IPS-18a (cell line): ENCODE data around the gene SKAP1.
A peak's percentile ranks its signal among the peaks of the same experiment; 100 is the strongest.
"Not testable (repeated sequence)": the region's sequence is repeated elsewhere in the genome, so short reads cannot be mapped to it uniquely, and the experiment has no call there.

ENCODE experiments used
- H3K27ac ChIP-seq: one replicate; pipeline ENCODE4 v1.5.1; 2013; ENCODE audit warnings: low read length
- H3K27me3 ChIP-seq: one replicate; pipeline ENCODE4 v1.6.1; 2013; ENCODE audit warnings: mild to moderate bottlenecking, low read length; ENCODE audit not compliant: control insufficient read depth, insufficient read depth
- H3K36me3 ChIP-seq: one replicate; pipeline ENCODE4 v1.6.1; 2013; ENCODE audit warnings: low read depth, low read length; ENCODE audit not compliant: control insufficient read depth
- H3K4me1 ChIP-seq: one replicate; pipeline ENCODE4 v1.6.1; 2013; ENCODE audit warnings: low read depth, low read length; ENCODE audit not compliant: control insufficient read depth
- H3K4me3 ChIP-seq: one replicate; pipeline ENCODE4 v1.5.1; 2013; ENCODE audit warnings: low read length
- H3K9ac ChIP-seq: one replicate; pipeline ENCODE4 v1.6.1; 2013; ENCODE audit warnings: mild to moderate bottlenecking, low read length, moderate library complexity
- H3K9me3 ChIP-seq: one replicate; pipeline ENCODE4 v1.6.1; 2013; ENCODE audit warnings: low read depth, low read length; ENCODE audit not compliant: control insufficient read depth

The SKAP1 gene

GRCh38 chr17:48209973-48210372, 220.0 kb downstream of the SKAP1 start:
- H3K9me3 ChIP-seq, result no peaks in the 10 kb centered on the region
- H3K36me3 ChIP-seq, result no peaks in the 10 kb centered on the region
- H3K27ac ChIP-seq, result no peak overlapping the region
- no peak overlapping the region for H3K9ac ChIP-seq
- H3K4me3 ChIP-seq, result no peak overlapping the region
- H3K4me1 ChIP-seq, result no peaks in the 10 kb centered on the region
- no peaks in the 10 kb centered on the region for H3K27me3 ChIP-seq

- H3K27ac ChIP-seq, result no peak overlapping the region
- H3K4me3 ChIP-seq, result no peak overlapping the region
- H3K9ac ChIP-seq, result no peak overlapping the region
- H3K4me1 ChIP-seq, result no peaks in the 10 kb centered on the region
- H3K27me3 ChIP-seq, result no peaks in the 10 kb centered on the region
- H3K9me3 ChIP-seq, result no peaks in the 10 kb centered on the region
- H3K36me3 ChIP-seq, result no peaks in the 10 kb centered on the region
These were observed 222.1 kb downstream of the SKAP1 start for GRCh38 chr17:48207776-48208544.

DNA sequence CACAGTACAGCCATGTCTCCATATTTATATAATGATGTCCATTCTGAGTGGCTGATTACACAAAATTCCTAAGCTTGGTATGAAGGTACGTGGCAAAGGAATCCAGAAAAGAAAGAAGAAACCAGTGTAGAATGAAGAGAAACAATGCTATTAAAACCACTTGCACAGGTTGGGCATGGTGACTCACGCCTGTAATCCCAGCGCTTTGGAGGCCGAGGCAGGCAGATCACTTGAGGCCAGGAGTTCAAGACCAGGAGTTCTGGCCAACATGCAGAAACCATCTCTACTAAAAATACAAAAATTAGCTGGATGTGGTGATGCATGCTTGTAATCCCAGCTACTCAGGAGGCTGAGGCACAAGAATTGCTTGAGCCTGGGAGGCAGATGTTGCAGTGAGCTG, 223.0 kb downstream of the SKAP1 start:
- not testable (repeated sequence) for H3K4me1 ChIP-seq, H3K27ac ChIP-seq, H3K9me3 ChIP-seq, H3K4me3 ChIP-seq, H3K9ac ChIP-seq, H3K36me3 ChIP-seq, H3K27me3 ChIP-seq

DNA sequence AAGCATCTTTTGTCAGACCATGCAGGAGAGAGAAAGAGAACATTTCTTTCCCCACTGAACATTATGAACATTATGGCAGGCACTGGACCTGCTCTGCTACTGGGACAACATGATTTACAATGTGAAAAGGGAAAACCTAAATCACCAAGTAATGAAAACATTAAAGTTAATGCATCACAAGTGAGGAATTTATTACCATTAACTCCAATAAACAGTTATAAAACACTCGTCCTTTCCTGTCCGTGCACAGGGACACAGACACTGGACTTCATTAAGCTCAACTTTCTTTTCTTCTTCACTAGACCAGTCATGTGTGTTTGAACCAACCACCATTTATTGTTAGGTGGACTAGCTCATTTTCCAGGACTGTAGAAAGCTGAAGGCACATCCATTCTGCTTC, 227.1 kb downstream of the SKAP1 start:
- Histone ChIP-seq H3K9ac (no peak overlapping the region), H3K4me3 (no peak overlapping the region), H3K27me3 (no peaks in the 10 kb centered on the region), H3K9me3 (no peaks in the 10 kb centered on the region), H3K4me1 (no peaks in the 10 kb centered on the region), H3K36me3 (no peaks in the 10 kb centered on the region), H3K27ac (no peak overlapping the region)

DNA sequence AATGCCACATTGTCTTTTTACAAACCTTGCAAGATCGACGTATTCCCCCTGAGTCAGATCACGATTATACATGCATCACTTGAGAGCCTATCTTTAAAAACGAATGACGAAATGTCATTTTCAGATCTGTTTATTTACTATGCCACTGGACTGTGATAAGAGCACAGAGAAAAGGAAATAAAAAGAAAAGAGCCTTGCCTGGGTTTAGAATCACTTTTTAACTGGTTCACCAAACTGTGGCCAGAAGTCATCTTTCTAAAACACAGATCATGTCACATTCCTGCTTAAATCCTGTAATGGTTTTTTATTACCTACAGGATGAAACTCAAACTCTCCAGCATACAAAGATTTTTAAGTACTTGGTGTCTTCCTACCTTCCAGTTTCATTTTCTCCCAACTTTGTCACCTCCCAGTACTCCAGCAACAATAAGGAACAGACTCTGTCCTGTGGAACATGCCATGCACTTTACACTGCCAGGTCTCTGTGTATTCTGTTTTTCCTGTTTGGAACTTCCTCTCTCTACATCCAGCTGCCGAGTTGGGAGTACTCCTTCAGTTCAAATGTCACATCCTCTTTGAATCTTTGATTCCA, 231.0 kb downstream of the SKAP1 start:
- H3K4me3 ChIP-seq, result no peak overlapping the region
- H3K36me3 ChIP-seq, result no peaks in the 10 kb centered on the region
- no peaks in the 10 kb centered on the region for H3K9me3 ChIP-seq
- no peaks in the 10 kb centered on the region for H3K27me3 ChIP-seq
- peaks cover 3% of the 10 kb centered on the region for H3K4me1 ChIP-seq
- H3K27ac ChIP-seq, result no peak overlapping the region
- H3K9ac ChIP-seq, result no peak overlapping the region

DNA sequence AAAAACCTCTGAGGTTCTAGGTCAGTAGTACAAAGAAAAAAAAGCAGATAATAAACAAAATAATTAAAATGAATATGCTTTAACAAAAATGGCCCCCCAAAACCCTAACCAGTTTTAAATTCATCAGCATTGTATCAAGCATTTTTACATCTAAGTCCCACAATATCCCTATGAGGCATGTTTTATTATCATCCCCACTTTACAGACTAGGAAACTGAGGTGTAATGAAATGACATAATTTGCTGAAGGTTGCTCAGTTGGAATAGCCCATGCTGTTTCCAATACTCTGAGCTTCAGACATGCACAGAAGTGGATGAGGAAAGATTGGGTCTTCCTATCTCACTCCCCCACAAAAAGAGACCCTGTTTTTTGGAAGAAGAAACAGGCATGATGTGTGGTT, 234.1 kb downstream of the SKAP1 start:
- Histone ChIP-seq H3K36me3 (no peaks in the 10 kb centered on the region), H3K4me1 (peaks cover 19% of the 10 kb centered on the region), H3K27me3 (peaks cover 4% of the 10 kb centered on the region), H3K4me3 (no peak overlapping the region), H3K9ac (no peak overlapping the region), H3K27ac (no peak overlapping the region), H3K9me3 (no peaks in the 10 kb centered on the region)

GRCh38 chr17:48194097-48194550, 235.9 kb downstream of the SKAP1 start:
- Histone ChIP-seq H3K9me3 (no peaks in the 10 kb centered on the region), H3K36me3 (no peaks in the 10 kb centered on the region), H3K9ac (no peak overlapping the region), H3K4me1 (peaks cover 20% of the 10 kb centered on the region), H3K27me3 (peaks cover 4% of the 10 kb centered on the region), H3K27ac (no peak overlapping the region), H3K4me3 (no peak overlapping the region)

DNA sequence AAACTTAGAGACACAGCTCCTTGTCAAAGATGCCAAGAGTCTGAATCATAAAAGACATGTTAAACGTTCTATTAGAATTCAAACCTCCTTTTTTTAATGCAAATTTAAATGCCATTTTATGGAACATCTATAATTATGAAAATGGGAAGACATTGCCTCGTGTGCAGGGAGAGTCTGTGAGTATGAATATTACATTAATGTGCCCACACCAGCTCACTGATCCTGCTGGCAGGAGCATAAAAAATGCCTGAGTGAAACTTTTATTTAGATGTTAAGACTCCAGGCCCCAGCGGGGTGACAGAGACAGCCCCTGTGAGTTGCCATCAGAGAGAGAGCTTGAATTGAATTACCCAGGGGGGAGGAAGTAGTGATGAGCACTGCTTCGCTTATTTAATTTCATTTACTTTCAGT, 237.7 kb downstream of the SKAP1 start:
- H3K9ac ChIP-seq, result no peak overlapping the region
- H3K9me3 ChIP-seq, result no peaks in the 10 kb centered on the region
- peaks cover 4% of the 10 kb centered on the region for H3K27me3 ChIP-seq
- H3K27ac ChIP-seq, result no peak overlapping the region
- H3K4me3 ChIP-seq, result peak overlapping the region; percentile 7
- H3K36me3 ChIP-seq, result no peaks in the 10 kb centered on the region
- peaks cover 20% of the 10 kb centered on the region for H3K4me1 ChIP-seq

DNA sequence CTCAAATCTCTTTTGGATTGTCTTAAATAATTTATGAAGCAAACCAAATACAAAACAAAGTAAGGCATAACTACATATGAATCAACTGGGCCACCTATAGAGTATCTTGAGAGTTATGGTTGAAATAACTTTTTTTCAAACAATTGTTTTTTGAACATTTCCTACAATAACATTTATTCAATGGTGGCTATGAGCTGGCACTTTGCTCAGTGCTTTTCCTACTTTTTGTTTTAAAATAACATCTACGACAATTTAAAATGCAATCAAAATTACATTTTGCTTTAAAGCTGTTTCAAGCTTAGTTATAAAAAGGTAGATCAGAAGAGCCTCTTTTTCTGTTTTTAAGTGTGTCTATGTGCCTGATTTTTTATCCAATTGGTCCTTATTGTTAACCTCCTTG, 238.7 kb downstream of the SKAP1 start:
- Histone ChIP-seq H3K4me1 (peaks cover 20% of the 10 kb centered on the region), H3K27me3 (peaks cover 4% of the 10 kb centered on the region), H3K4me3 (no peak overlapping the region), H3K9me3 (no peaks in the 10 kb centered on the region), H3K9ac (no peak overlapping the region), H3K27ac (no peak overlapping the region), H3K36me3 (no peaks in the 10 kb centered on the region)

DNA sequence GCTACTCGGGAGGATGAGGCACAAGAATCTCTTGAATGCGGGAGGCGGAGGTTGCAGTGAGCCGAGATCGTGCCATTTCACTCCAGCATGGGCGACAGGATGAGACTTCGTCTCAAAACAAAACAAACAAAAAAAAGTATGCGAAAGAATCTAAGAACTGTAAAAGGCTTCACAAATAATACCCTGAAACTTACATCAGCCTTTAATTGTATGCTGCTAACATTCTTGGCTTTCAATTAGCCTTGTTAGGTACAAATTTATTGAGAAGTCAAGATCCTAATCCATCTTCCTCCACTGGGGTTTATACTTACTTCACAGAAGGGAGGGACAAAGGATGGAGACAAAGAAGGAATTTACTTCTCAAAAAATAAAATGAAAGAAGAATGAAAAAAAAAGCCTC, 239.1 kb downstream of the SKAP1 start:
- H3K36me3 ChIP-seq, result no peaks in the 10 kb centered on the region
- H3K27me3 ChIP-seq, result peaks cover 4% of the 10 kb centered on the region
- H3K9ac ChIP-seq, result no peak overlapping the region
- peaks cover 20% of the 10 kb centered on the region for H3K4me1 ChIP-seq
- H3K27ac ChIP-seq, result no peak overlapping the region
- H3K4me3 ChIP-seq, result no peak overlapping the region
- no peaks in the 10 kb centered on the region for H3K9me3 ChIP-seq

DNA sequence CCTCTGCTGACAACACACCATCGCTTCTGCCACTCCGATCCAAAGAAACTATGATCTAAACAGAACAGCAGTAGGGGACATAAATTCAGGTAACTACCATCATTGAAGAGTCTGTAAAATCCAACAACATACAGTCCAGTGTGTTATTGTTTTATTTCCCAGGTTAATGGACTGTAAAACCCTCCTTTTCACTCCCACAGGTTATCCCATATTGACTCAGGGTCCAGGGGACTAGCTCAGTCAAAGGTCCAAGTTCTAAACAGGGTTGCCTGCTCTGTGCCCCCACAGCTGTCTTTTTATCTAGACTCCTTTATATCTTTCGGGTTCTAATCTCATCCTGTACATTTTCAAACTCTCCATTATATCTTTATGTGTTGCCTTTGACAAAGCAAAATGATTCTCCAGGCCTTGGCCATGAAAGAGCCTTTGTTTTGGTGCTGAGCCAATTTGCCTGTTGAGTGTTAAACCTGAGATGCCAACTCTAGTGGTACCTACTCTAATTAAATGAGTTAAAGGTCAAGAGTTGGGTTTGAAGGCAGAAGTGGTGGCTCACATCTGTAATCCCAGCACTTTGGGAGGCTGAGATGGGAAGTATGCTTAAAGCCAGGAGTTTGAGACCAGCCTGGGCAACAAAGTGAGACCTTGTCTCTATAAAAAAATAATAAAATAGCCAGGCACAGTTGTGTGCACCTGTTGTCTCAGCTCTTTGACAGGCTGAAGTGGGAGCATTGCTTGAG, 242.0 kb downstream of the SKAP1 start:
- Histone ChIP-seq H3K27ac (no peak overlapping the region), H3K27me3 (peaks cover 4% of the 10 kb centered on the region), H3K9ac (no peak overlapping the region), H3K9me3 (no peaks in the 10 kb centered on the region), H3K36me3 (no peaks in the 10 kb centered on the region), H3K4me3 (no peak overlapping the region), H3K4me1 (peaks cover 15% of the 10 kb centered on the region)
